Activated naive CD8-positive, alpha-beta T cell treated with anti-CD3 and anti-CD28 coated beads, Interleukin-2, amount 10 ng/mL, durations not matched to agents 7 days and 5 days (primary cell): Measurements from ENCODE around the gene PHF2. TPM values are rescaled to one million over a fixed set of nuclear protein-coding genes. Genes with fewer than 3 reads are reported as not detected.

Experiments used
- ATAC-seq: fragments of 150-1000 bp; cut with Tn5 transposase; one replicate; pipeline ENCODE4 v1.10.0; 2021; ENCODE audit warnings: low read depth, moderate library complexity
- POLR2A ChIA-PET: fragments of 350-600 bp; sonication (Branson Sonifier 250); formaldehyde crosslinking; loops from one replicate; lab custom pipeline; 2021; ENCODE audit warnings: antibody characterized with exemption; lab: Charles Lee
- DNase-seq: peaks from one replicate; pipeline ENCODE4 v3.0.0; 2021
- H3K27ac Mint-ChIP-seq: one replicate; pipeline ENCODE4 v1.8.0; 2022; ENCODE audit warnings: mild to moderate bottlenecking, mixed read lengths
- H3K27me3 Mint-ChIP-seq: one replicate; pipeline ENCODE4 v1.8.0; 2022; ENCODE audit warnings: mild to moderate bottlenecking, moderate library complexity, mixed read lengths
- H3K36me3 Mint-ChIP-seq: one replicate; pipeline ENCODE4 v1.8.0; 2021; ENCODE audit warnings: mild to moderate bottlenecking, mixed read lengths
- H3K4me1 Mint-ChIP-seq: one replicate; pipeline ENCODE4 v1.8.0; 2021; ENCODE audit warnings: mixed read lengths
- H3K4me3 Mint-ChIP-seq: one replicate; pipeline ENCODE4 v1.8.0; 2022; ENCODE audit warnings: mild to moderate bottlenecking, moderate library complexity, mixed read lengths
- H3K9me3 Mint-ChIP-seq: one replicate; pipeline ENCODE4 v1.8.0; 2021; ENCODE audit warnings: mixed read lengths
- total RNA-seq, 2 experiments: library from RNA; stranded (reverse); gene quantifications; one replicate each; pipeline ENCODE4 v1.2.3, GENCODE V29; 2021

Gene PHF2
- total RNA-seq, 2 experiments from 2014 or later = 27.9 to 29.5 TPM

GRCh38 chr9:93679536-93680442 is 103.4 kb downstream of the PHF2 start:
- H3K4me3 Mint-ChIP-seq = no peak overlapping the region
- no peaks in the 10 kb centered on the region for H3K27me3 Mint-ChIP-seq
- DNase-seq (no peak), ATAC-seq (no peak)
- H3K9me3 Mint-ChIP-seq = no peaks in the 10 kb centered on the region
- peaks cover 1% of the 10 kb centered on the region for H3K4me1 Mint-ChIP-seq
- H3K36me3 Mint-ChIP-seq = peaks cover 1% of the 10 kb centered on the region
- no peak overlapping the region for H3K27ac Mint-ChIP-seq
- POLR2A ChIA-PET = no interaction called here

- POLR2A ChIA-PET = no interaction called here
- peaks cover 1% of the 10 kb centered on the region for H3K4me1 Mint-ChIP-seq
Measured at GRCh38 chr9:93680443-93681268, 104.3 kb downstream of the PHF2 start.

GRCh38 chr9:93681269-93682154 is 105.1 kb downstream of the PHF2 start:
- peaks cover 1% of the 10 kb centered on the region for H3K36me3 Mint-ChIP-seq
- ATAC-seq (peak; percentile 10), DNase-seq (no peak)
- POLR2A ChIA-PET = interaction anchor here (1.0 kb wide), 1 partner anchor 281 kb away, joined by 3 read pairs; no protein-coding TSS in a partner anchor
- no peaks in the 10 kb centered on the region for H3K27me3 Mint-ChIP-seq
- H3K4me3 Mint-ChIP-seq = no peak overlapping the region
- peaks cover 1% of the 10 kb centered on the region for H3K4me1 Mint-ChIP-seq
- no peaks in the 10 kb centered on the region for H3K9me3 Mint-ChIP-seq
- H3K27ac Mint-ChIP-seq = no peak overlapping the region

More at GRCh38 chr9:93680443-93681268, 104.3 kb downstream of the PHF2 start:
- no peak overlapping the region for H3K27ac Mint-ChIP-seq
- ATAC-seq (no peak), DNase-seq (peak; percentile 29)
- H3K27me3 Mint-ChIP-seq = no peaks in the 10 kb centered on the region
- no peaks in the 10 kb centered on the region for H3K9me3 Mint-ChIP-seq
- no peak overlapping the region for H3K4me3 Mint-ChIP-seq
- H3K36me3 Mint-ChIP-seq = peaks cover 1% of the 10 kb centered on the region

GRCh38 chr9:93682155-93682968 is 106.0 kb downstream of the PHF2 start:
- ATAC-seq = peak; percentile 60
- Mint-ChIP-seq H3K27ac (no peak overlapping the region), H3K4me3 (no peak overlapping the region), H3K4me1 (peaks cover 1% of the 10 kb centered on the region), H3K27me3 (peaks cover 5% of the 10 kb centered on the region), H3K36me3 (peaks cover 1% of the 10 kb centered on the region), H3K9me3 (peaks cover 3% of the 10 kb centered on the region)
- POLR2A ChIA-PET = interaction anchor here (1.0 kb wide), 1 partner anchor 280 kb away, joined by 3 read pairs; no protein-coding TSS in a partner anchor
- peak; percentile 75 for DNase-seq

GRCh38 chr9:93683331-93684134 is 107.1 kb downstream of the PHF2 start:
- ATAC-seq = no peak
- Mint-ChIP-seq H3K9me3 (peaks cover 5% of the 10 kb centered on the region), H3K4me3 (no peak overlapping the region), H3K27me3 (peaks cover 6% of the 10 kb centered on the region), H3K4me1 (peaks cover 1% of the 10 kb centered on the region), H3K27ac (no peak overlapping the region), H3K36me3 (no peaks in the 10 kb centered on the region)
- DNase-seq = no peak
- POLR2A ChIA-PET = no interaction called here

- H3K27ac Mint-ChIP-seq = no peak overlapping the region
- no peak overlapping the region for H3K4me3 Mint-ChIP-seq
- H3K4me1 Mint-ChIP-seq = peaks cover 1% of the 10 kb centered on the region
- H3K27me3 Mint-ChIP-seq = peaks cover 6% of the 10 kb centered on the region
- POLR2A ChIA-PET = no interaction called here
- peaks cover 7% of the 10 kb centered on the region for H3K9me3 Mint-ChIP-seq
- no peaks in the 10 kb centered on the region for H3K36me3 Mint-ChIP-seq
- DNase-seq = no peak
- no peak for ATAC-seq
Measured at GRCh38 chr9:93684161-93684765, 107.9 kb downstream of the PHF2 start.

GRCh38 chr9:93684806-93685543 is 108.6 kb downstream of the PHF2 start:
- peaks cover 6% of the 10 kb centered on the region for H3K27me3 Mint-ChIP-seq
- H3K4me3 Mint-ChIP-seq = no peak overlapping the region
- ATAC-seq = no peak
- POLR2A ChIA-PET = no interaction called here
- H3K4me1 Mint-ChIP-seq = peaks cover 4% of the 10 kb centered on the region
- H3K36me3 Mint-ChIP-seq = no peaks in the 10 kb centered on the region
- peak; percentile 19 for DNase-seq
- peaks cover 8% of the 10 kb centered on the region for H3K9me3 Mint-ChIP-seq
- H3K27ac Mint-ChIP-seq = no peak overlapping the region

GRCh38 chr9:93686127-93686879 is 109.9 kb downstream of the PHF2 start:
- DNase-seq (no peak), ATAC-seq (no peak)
- peaks cover 8% of the 10 kb centered on the region for H3K27me3 Mint-ChIP-seq

GRCh38 chr9:93686880-93687236 is 110.5 kb downstream of the PHF2 start:
- DNase-seq (no peak), ATAC-seq (no peak)
- Mint-ChIP-seq H3K27me3 (peaks cover 8% of the 10 kb centered on the region), H3K9me3 (peaks cover 13% of the 10 kb centered on the region), H3K4me1 (peaks cover 4% of the 10 kb centered on the region), H3K4me3 (no peak overlapping the region), H3K27ac (no peak overlapping the region), H3K36me3 (peaks cover 2% of the 10 kb centered on the region)
- POLR2A ChIA-PET = no interaction called here

More at GRCh38 chr9:93686127-93686879, 109.9 kb downstream of the PHF2 start:
- H3K27ac Mint-ChIP-seq = no peak overlapping the region
- peaks cover 2% of the 10 kb centered on the region for H3K36me3 Mint-ChIP-seq
- POLR2A ChIA-PET = no interaction called here
- H3K9me3 Mint-ChIP-seq = peaks cover 13% of the 10 kb centered on the region
- H3K4me1 Mint-ChIP-seq = peaks cover 4% of the 10 kb centered on the region
- H3K4me3 Mint-ChIP-seq = no peak overlapping the region

GRCh38 chr9:93690618-93691017 is 114.2 kb downstream of the PHF2 start:
- H3K36me3 Mint-ChIP-seq = peaks cover 2% of the 10 kb centered on the region
- ATAC-seq = no peak
- DNase-seq = no peak

More at GRCh38 chr9:93690618-93691017, 114.2 kb downstream of the PHF2 start:
- Mint-ChIP-seq H3K27me3 (peaks cover 14% of the 10 kb centered on the region), H3K27ac (no peak overlapping the region), H3K9me3 (peaks cover 13% of the 10 kb centered on the region), H3K4me3 (no peak overlapping the region), H3K4me1 (peaks cover 3% of the 10 kb centered on the region)
- POLR2A ChIA-PET = interaction anchor here (0.7 kb wide), 1 partner anchor 1018 kb away, joined by 5 read pairs; no protein-coding TSS in a partner anchor
